Activated CD4-positive, alpha-beta T cell treated with anti-CD3 and anti-CD28 coated beads for 24 hours (primary cell): Measurements from ENCODE around the gene IL11.
A peak's percentile ranks its signal among the peaks of the same experiment; 100 is the strongest.
"Not testable (repeated sequence)": the region's sequence is repeated elsewhere in the genome, so short reads cannot be mapped to it uniquely, and the experiment has no call there.

ENCODE experiments used
- DNase-seq, 2 donors: peaks; one replicate each; pipeline ENCODE4 v3.0.0-alpha.2; 2020; ENCODE audit warnings: low read depth in 2 of 2

Gene IL11

DNA sequence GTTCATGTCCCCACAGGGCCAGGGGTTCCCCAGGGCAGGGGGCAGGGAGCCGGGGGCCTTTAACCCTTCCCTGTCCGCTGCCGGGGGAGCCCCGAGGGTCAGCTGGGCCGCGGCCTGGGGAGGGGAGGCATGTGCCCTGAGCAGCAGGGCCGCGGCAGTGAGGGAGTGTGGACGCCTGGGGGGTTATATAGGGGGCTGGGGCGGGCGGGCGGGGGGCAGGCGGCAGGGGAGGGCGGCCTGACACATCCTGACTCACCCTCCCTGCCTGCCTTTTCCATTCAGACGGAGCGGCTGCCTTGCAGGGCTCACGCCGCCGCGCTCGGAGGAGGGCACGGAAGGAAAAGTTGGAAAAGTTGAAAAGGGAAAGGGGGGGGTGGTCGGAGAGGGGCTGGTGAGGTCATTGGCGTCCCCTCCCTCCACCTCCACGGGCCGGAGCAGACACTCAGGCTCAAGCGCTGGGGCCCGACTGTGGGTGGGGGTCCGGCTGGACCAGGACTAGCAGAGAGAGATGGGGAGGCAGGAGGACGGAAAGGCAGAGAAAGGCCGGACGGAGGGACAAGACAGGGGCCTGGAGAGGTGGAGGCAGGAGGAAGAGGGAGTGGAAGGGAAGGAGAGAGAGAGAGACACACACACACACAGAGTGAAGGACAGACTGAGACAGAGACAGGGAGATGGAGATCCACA lies at the start of gene IL11:
IL11 (minus strand) TSS at position 159 of the 684 bp plus-strand sequence; CDS start at position 6, 153 bp downstream.
- no peak for DNase-seq

DNA sequence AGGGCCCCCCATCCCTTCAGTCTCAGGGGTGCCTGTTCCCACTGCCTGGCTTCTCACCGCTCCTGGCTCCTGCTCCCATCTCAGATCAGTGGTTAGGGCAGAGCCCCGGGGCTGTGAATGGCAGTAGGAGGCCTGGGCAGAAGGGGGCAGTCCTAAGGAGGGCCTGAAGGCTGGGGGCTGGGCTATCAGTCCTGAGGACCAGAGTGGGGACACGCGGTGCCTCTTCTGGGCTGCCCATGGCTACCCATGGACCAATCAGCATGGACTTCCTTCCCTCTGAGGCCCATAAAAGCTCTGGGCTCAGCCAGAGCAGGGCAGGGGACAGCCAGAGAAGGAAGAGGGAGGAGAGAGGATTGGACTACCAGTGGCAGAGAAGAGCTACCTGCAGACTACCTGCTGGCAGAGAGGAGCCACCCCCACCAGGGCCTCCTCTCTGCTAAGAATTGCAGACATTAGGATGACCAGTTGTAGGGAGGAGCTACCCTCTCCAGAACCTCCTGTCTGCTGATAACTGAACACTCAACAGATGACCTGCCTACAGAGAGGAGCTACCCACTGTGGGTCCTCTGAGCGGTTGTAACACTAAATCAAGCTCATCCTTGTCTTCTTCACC lies 49.5 kb upstream of the IL11 start:
- no peak for DNase-seq

DNA sequence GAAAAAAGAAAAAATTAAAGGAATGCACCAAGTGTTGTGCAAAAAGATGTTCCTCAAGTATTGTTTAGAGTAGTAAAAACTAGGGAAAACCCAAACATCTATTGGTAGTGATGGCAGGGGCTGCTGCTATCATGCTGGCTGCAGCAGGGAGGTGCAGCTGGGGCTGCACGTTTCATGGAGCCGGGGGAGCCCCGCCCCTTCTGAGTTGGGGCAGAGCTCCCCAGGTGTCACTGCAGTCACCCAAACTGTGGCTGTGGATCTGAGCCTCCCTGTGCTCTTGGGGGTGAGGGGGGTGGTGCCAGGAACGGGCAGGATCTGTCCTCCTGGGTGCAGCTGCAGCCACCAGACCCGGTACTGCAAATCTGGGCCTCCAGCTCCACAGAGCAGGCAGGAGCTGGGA lies 48.8 kb upstream of the IL11 start:
- DNase-seq = no peak

DNA sequence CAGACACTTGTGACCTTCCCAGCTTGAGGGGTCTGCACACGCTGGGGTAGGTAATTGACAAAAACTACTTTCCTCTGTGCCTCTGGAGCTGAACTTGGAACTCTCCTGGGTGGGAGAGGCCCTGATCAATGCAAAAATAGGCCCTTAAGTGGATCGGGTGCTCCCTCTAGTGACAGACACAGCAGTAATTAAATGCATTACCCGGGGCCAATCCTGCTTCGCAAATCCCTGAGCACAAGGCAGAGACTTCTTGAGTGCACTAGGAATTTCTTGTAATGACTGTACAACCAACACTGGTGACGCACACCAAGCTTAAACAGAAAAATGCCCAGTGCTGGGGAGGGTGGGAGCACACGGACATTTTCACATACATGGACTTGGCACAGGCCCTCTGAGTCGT lies 47.9 kb upstream of the IL11 start:
- DNase-seq = peak in 1 of 2 donors; percentile 35

DNA sequence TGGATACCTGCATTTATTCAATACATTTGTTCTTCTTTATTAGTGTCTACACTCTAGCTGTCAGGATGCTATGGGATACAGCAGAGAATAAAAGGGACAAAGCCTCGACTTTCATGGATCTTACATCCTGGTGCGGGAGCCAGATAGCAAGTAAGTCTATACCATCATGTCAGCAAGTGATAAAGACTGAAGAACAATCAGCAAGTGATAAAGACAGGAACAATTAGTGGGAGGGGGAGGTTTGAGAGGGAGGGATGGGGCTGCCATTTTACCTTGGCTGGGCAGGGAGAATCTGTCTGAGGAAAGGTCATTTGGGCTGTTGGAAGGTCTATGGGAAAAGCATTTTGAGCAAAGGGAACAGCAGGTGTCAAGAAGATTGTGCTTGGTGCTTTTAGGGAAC lies 39.9 kb upstream of the IL11 start:
- no peak for DNase-seq

DNA sequence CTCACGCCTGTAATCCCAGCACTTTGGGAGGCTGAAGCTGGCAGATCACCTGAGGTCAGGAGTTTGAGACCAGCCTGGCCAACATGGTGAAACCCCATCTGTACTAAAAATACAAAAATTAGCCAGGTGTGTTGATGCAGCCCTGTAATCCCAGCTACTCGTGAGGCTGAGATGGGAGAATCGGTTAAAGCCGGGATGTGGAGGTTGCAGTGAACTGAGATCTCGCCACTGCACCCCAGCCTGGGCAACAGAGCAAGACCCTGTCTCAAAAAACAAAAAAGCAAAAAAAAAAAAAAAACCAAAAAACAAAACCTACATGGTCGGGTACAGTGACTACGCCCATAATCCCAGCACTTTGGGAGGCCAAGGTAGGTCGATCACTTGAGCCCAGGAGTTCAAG lies 38.9 kb upstream of the IL11 start:
- DNase-seq = not testable (repeated sequence)

DNA sequence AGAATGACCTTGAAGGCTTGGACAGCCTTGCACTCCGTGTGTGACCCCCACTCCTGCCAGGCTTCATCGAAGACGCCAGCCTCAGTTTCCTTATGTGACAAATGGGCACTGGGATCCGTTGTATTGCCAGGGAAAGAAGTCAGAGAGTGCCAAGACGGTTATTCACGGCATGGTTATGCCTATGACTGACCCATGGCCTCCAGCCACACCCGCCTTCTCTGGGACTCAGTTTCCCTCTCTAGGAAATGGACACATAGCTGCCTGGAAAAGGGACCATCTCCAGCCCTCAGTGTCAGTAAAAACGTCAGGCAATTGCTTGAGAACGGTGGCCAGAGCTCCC lies 38.2 kb upstream of the IL11 start:
- no peak for DNase-seq

DNA sequence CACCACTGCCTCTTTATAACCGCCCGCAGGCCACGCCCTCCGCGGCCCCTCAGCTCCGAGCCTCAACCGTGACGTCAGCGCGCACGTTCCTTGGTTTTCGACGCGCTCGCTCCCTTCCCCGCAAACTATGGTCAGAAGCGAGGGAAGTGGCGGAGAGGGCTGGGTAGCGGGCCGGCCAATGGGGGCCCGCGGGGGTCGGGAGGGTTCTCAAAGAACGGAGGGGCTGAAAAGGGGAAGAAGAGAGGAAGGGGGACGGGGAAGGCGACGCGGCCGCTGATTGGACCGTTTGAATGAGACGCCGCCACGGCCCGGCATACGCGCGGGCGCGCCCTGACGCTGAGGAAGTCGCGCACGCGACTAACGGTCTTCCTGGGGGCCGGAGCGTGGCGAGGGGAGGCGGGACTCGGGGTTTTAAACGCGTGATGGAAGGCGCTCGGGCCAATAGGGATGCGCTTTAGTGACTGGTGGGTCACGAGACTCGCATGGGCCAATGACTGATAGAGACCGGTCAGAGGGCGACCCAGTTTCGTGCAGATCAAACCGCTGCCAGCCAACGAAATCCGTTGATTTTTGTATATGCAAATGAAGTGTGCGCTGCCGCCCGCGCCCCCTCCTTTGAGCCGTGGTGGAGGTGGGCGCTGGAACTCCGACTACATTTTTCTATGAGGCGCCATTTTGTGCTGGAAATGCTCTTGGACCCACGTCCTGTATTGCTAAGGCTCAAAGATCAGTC lies 37.7 kb upstream of the IL11 start:
- peak; percentile 93 for DNase-seq

DNA sequence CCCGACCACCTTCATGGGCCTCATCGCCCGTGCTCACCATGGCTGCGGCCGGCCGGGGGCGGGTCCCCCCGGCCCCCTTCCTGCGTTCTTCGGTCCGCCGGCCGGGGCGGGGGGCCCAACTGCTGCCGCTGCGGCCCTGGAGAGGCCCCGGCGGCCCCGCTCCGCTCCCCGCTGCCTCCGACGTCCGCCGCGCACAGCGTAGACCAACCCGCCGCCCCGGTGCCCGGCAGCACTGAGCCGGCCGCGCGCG lies 37.2 kb upstream of the IL11 start, which contains the start of gene UBE2S:
UBE2S (minus strand) TSS at position 239 of the 250 bp plus-strand sequence; CDS start at position 40, 199 bp downstream.
- DNase-seq = not testable (repeated sequence)

DNA sequence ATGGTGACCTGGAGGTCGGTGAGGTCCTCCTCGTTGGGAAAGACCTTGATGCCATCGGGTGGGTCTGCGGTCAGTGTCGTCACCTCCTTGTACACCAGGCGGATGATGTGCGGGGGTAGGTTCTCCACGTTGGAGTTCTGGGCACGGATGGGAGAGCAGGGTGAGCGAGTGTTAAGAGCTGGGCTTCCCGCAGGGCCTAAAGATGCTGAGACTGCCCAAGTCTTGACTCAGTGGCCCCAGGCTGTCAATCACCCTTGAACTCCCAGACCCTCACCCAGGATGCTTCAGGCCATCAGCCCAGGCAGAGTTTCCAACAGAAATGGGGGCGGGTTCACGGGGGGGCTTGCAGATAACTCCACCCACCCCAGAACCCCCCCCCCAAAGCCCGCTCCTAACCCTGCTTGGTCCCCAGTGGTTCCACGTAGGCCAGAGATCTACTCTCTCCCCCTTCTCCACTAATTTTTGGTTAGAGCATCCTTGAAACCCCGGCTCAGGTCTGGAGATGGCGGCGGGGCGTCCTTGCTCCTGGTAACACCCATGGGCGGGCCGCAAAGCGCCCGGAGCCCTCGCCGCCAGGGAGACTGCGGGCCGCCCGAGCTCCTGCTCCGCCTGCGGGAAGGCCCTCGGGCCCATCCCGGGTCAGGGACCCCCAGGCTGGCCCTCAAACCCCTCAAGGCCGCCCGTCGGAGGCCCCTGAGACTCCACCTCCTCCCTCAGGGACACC lies 36.7 kb upstream of the IL11 start:
- DNase-seq = no peak

DNA sequence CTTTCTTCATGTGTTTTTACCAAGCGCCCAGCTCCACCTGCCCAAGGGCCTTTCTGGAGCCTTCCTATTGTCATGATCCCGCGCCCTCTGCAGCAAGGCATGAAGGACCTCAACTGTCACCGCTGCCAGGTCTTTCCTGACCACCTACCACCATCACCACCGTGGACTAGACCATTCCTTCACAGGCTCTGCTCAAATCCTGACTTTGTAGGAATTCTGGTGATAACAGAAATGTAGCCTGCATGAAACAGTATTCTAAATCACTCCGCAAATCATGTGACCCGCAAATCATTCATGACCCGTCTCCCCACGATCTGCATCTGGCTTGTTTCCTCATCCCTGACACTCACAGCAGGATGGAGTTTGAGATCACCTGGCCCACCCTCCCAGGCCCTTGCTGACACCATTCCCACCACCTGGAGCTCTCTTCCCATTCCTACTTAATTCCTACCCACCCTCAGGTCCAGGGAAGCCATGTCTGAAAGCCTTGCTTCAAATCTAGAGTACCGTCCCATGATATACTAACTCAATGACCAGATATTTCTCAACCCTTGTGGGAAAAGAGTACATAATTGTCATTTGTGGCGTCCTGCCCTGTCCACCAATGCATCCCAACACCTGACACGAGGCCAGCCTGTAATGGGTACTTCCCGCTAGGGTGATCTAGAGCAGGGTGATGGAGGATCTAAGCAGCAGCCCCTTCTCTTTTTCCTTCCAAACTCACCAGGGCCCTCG lies 36.0 kb upstream of the IL11 start:
- DNase-seq = no peak

DNA sequence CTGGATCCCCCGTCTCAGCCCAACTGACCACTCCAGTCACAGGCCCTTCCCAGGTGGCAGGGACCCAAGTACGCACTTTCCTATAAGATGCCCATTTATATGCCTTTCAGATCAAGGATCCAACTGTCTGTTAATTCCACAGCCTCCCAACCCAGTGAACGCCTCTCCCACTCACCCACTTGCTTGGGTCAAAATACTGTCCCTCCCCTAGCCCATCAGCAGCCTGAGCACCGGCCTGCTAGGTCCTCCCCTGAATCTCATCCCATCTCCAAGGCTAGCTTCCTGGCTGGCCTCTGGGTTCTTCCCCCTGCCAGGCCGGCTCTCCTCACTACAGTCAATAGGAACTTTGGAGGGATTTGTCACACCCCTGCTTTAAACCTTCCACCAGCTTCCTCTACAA lies 35.4 kb upstream of the IL11 start:
- DNase-seq = no peak

DNA sequence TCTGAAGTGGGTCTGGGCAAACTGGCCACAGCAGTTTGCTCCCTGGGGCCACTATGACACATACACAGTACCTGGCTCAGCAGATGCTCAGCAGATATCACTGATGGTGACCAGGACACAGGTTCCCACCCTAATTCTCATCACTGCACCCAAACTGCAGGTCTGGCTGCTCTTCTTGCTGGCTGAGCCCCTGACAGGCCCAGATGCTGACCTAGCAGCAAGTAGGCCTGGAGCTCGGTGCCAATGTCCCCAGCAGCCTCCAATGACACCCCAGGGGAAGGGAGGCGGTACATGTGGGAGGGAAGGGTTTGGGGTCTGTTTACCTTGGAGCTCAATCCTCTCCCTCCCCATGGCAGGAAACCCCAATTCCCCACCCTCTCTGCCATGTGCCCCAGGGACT lies 32.2 kb upstream of the IL11 start:
- no peak for DNase-seq

DNA sequence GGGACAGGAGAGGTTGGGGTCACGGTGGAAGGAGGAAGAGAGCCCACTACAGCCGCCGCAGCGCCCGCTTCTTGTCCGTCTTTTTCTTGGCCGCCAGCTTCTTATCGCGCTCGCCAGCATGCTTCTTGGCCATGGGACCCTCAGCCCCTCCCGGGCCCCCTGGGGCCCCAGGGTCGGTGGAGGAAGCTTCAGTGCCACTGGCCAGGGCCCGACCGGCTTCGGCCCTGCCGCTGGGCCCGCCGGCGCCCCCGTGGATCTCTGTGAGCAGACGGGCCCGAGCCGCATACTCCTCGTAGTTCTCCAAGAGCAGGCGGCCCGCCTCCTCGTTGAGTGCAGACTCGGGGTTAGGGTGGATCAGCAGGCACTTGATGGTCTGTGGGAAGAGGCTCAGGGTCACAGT lies 31.1 kb upstream of the IL11 start:
- not testable (repeated sequence) for DNase-seq

DNA sequence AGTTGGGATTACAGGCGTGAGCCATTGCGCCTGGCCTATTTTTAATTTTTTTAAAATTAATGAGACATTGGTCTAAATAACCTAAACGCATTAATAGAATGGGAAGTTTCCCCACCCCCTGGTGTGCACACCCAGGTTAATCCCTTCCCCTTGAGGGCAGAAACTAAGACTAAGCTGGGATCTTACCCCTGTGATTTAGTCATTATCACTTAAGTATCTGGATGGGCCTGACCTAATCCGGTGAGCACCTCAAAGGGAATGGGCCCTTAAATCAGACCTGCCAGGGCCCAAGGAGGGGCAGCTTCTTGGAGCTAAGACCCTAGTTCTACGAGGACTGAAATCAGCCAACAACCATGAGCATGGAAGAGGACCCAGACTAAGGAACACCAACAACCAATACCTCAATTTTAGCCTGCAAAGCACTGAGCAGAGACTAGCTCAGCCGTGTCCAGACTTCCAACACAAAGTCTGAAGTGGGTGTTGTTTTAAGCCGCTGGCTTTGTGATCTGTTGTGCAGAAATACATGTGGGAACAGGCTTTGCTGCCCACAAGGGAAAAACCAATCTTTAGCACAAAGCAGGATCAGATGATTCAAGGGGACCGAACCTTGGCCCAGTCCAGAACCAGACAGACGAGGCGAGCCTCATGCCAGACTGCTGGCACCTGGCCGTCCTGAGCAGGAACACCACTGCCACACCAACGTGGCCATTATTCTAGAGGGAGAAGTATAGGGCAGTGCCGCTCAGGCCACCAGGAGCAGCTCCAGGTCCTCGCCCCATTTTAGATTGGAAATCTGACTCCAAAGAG lies 30.2 kb upstream of the IL11 start:
- DNase-seq = no peak

DNA sequence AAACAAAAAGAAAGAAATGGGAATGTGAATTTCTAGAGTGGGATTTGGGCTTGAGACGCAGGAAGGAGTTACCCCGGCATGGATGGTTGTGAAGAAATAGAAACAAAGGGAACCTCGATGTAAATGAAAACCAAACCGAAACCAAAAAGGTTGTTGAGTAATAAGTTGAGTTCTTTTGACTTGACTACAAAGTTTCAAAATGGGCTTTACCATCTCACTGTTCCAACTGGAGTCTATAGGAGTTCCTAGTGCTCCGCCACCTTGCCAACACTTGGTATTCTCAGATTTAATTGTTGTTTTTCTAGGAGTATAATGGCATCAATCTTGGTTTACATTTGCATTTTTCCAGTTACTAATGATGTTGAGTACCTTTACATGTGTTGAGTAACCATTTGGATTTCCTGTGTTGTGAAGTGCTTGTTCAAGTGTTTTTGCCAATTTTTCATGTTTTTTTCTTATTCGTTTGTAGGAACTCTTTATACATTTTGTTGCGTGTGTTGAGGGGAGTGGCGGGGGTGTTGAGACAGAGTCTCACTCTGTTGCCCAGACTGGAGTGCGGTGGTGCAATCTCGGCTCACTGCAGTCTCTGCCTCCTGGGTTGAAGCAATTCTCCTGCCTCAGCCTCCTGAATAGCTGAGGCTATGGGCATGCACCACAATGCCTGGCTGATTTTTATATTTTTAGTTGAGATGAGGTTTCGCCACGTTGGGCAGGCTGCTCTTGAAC lies 28.1 kb upstream of the IL11 start:
- DNase-seq = no peak

DNA sequence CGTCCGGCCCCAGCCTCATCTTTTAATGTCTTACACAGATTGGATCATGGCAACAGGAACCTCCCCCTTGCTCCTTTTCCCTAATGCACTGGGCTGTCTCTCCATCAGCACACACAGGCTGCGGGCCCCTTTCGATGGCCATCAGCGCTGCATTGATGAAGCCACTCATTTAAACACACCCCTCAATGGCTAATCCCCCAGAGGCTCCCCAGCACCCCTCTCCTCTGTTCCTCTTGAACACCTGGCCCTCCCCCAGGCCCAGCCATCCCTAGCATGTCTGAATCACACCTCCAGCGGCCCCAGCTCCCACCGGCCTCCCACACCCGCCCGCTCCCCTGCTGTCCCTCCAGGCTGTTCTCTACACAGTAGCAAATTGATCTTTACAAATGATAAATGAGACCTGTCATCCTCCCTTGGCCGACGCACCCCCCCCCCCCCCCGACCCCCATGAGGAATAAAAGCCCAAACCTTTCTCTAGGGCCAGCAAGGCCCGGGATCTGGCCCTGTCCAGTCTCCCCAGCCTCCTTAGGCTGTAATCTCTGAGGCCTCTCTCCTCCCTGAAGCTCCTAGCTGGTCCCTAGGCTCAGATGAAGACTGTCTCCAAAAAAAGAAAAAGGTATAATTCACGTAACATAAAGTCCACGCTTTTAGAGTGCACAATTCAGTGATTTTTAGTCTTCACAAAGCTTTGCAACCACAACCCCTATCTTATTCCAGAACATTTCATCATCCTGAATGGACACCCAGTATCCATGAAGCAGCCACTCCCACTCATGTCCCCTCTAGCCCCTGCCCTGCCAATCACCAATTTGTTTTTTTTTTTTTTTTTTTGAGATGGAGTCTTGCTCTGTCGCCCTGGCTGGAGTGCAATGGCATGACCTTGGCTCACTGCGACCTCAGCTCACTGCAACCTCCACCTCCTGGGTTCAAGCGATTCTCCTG lies 22.8 kb upstream of the IL11 start:
- DNase-seq = no peak

DNA sequence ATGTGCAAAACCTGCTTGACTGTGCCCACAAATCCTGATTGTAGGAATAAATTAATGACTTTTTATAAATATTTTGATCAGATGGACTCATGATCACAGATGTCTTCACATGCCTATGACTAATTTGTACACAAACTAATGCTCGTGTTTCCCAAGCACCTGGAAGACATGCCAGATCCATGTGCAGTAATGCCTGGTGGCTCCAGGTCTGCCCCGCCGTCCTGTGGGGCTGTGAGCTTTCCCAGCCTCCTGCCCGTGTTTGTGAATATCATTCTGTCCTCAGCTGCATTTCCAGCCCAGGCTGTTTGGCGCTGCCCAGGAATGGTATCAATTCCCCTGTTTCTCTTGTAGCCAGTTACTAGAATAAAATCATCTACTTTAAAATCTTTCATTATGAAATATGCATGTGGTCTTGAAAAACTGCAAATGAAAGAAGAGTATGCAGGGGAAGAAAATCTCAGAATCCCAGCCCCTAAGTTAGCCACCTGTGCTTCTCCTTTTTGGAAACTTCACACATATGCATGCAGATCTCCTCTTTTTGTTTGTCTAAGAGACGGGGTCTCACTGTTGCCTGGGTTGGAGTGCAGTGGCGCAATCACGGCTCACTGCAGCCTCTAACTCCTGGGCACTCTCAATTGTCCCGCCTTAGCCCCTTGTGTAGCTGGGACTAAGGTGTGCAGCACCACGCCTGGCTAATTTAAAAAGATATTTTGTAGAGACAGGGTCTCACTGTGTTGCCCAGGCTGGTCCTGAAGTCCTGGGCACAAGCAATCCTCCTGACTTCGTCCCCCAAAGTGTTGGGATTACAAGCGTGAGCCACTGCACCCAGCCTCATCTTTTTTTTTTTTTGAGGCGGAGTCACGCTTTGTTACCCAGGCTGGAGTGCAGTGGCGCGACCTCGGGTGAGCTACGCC lies 21.7 kb upstream of the IL11 start:
- no peak for DNase-seq
